IPS-18a (cell line): Measurements from ENCODE around the gene BRAF.
"Not testable (repeated sequence)": the region's sequence is repeated elsewhere in the genome, so short reads cannot be mapped to it uniquely, and the experiment has no call there.

ENCODE experiments used
- H3K27ac ChIP-seq: one replicate; pipeline ENCODE4 v1.5.1; 2013; ENCODE audit warnings: low read length
- H3K27me3 ChIP-seq: one replicate; pipeline ENCODE4 v1.6.1; 2013; ENCODE audit warnings: mild to moderate bottlenecking, low read length; ENCODE audit not compliant: control insufficient read depth, insufficient read depth
- H3K36me3 ChIP-seq: one replicate; pipeline ENCODE4 v1.6.1; 2013; ENCODE audit warnings: low read depth, low read length; ENCODE audit not compliant: control insufficient read depth
- H3K4me1 ChIP-seq: one replicate; pipeline ENCODE4 v1.6.1; 2013; ENCODE audit warnings: low read depth, low read length; ENCODE audit not compliant: control insufficient read depth
- H3K4me3 ChIP-seq: one replicate; pipeline ENCODE4 v1.5.1; 2013; ENCODE audit warnings: low read length
- H3K9ac ChIP-seq: one replicate; pipeline ENCODE4 v1.6.1; 2013; ENCODE audit warnings: mild to moderate bottlenecking, low read length, moderate library complexity
- H3K9me3 ChIP-seq: one replicate; pipeline ENCODE4 v1.6.1; 2013; ENCODE audit warnings: low read depth, low read length; ENCODE audit not compliant: control insufficient read depth

BRAF gene

GRCh38 chr7:140896996-140897395 is 27.7 kb downstream of the BRAF start:
- H3K4me3 ChIP-seq = no peak overlapping the region
- H3K27ac ChIP-seq = no peak overlapping the region
- H3K27me3 ChIP-seq = no peaks in the 10 kb centered on the region
- no peaks in the 10 kb centered on the region for H3K9me3 ChIP-seq
- H3K9ac ChIP-seq = no peak overlapping the region
- peaks cover 10% of the 10 kb centered on the region for H3K4me1 ChIP-seq
- H3K36me3 ChIP-seq = no peaks in the 10 kb centered on the region

- Histone ChIP-seq H3K27ac (no peak overlapping the region), H3K9ac (no peak overlapping the region), H3K4me3 (no peak overlapping the region), H3K36me3 (no peaks in the 10 kb centered on the region), H3K9me3 (no peaks in the 10 kb centered on the region), H3K4me1 (no peaks in the 10 kb centered on the region), H3K27me3 (no peaks in the 10 kb centered on the region)
Measured at GRCh38 chr7:140889645-140890044, 35.1 kb downstream of the BRAF start.

- no peaks in the 10 kb centered on the region for H3K36me3 ChIP-seq
- no peak overlapping the region for H3K4me3 ChIP-seq
- no peak overlapping the region for H3K27ac ChIP-seq
- H3K9ac ChIP-seq = no peak overlapping the region
- no peaks in the 10 kb centered on the region for H3K4me1 ChIP-seq
- H3K27me3 ChIP-seq = no peaks in the 10 kb centered on the region
- H3K9me3 ChIP-seq = no peaks in the 10 kb centered on the region
Measured at GRCh38 chr7:140889150-140889549, 35.6 kb downstream of the BRAF start.

GRCh38 chr7:140888087-140888486 is 36.6 kb downstream of the BRAF start:
- H3K4me3 ChIP-seq = no peak overlapping the region
- H3K4me1 ChIP-seq = no peaks in the 10 kb centered on the region
- H3K27ac ChIP-seq = no peak overlapping the region
- no peaks in the 10 kb centered on the region for H3K27me3 ChIP-seq
- no peaks in the 10 kb centered on the region for H3K9me3 ChIP-seq
- no peak overlapping the region for H3K9ac ChIP-seq
- H3K36me3 ChIP-seq = no peaks in the 10 kb centered on the region

- Histone ChIP-seq H3K27ac (no peak overlapping the region), H3K9ac (no peak overlapping the region), H3K27me3 (no peaks in the 10 kb centered on the region), H3K36me3 (no peaks in the 10 kb centered on the region), H3K9me3 (no peaks in the 10 kb centered on the region), H3K4me1 (no peaks in the 10 kb centered on the region), H3K4me3 (no peak overlapping the region)
Measured at GRCh38 chr7:140885735-140886334, 38.9 kb downstream of the BRAF start.

GRCh38 chr7:140883378-140883777 is 41.4 kb downstream of the BRAF start:
- Histone ChIP-seq H3K27ac (no peak overlapping the region), H3K4me1 (no peaks in the 10 kb centered on the region), H3K9me3 (no peaks in the 10 kb centered on the region), H3K27me3 (no peaks in the 10 kb centered on the region), H3K9ac (no peak overlapping the region), H3K4me3 (no peak overlapping the region), H3K36me3 (no peaks in the 10 kb centered on the region)

- H3K4me1 ChIP-seq, H3K27me3 ChIP-seq, H3K36me3 ChIP-seq, H3K27ac ChIP-seq, H3K4me3 ChIP-seq, H3K9me3 ChIP-seq, H3K9ac ChIP-seq: not testable (repeated sequence)
Measured at GRCh38 chr7:140882834-140883233, 41.9 kb downstream of the BRAF start.

GRCh38 chr7:140881507-140882228 is 43.1 kb downstream of the BRAF start:
- Histone ChIP-seq H3K4me3 (no peak overlapping the region), H3K9ac (no peak overlapping the region), H3K36me3 (no peaks in the 10 kb centered on the region), H3K27me3 (no peaks in the 10 kb centered on the region), H3K4me1 (peaks cover 8% of the 10 kb centered on the region), H3K9me3 (no peaks in the 10 kb centered on the region), H3K27ac (no peak overlapping the region)

GRCh38 chr7:140877249-140877524 is 47.5 kb downstream of the BRAF start:
- no peaks in the 10 kb centered on the region for H3K36me3 ChIP-seq
- no peaks in the 10 kb centered on the region for H3K27me3 ChIP-seq
- H3K9me3 ChIP-seq = no peaks in the 10 kb centered on the region
- no peak overlapping the region for H3K9ac ChIP-seq
- H3K27ac ChIP-seq = no peak overlapping the region
- H3K4me1 ChIP-seq = peaks cover 8% of the 10 kb centered on the region
- H3K4me3 ChIP-seq = no peak overlapping the region

GRCh38 chr7:140876519-140877248 is 48.0 kb downstream of the BRAF start:
- Histone ChIP-seq H3K27ac (no peak overlapping the region), H3K4me1 (peaks cover 8% of the 10 kb centered on the region), H3K27me3 (no peaks in the 10 kb centered on the region), H3K4me3 (no peak overlapping the region), H3K36me3 (no peaks in the 10 kb centered on the region), H3K9ac (no peak overlapping the region), H3K9me3 (no peaks in the 10 kb centered on the region)

- no peak overlapping the region for H3K27ac ChIP-seq
- no peaks in the 10 kb centered on the region for H3K27me3 ChIP-seq
- H3K9ac ChIP-seq = no peak overlapping the region
- no peaks in the 10 kb centered on the region for H3K9me3 ChIP-seq
- H3K4me3 ChIP-seq = no peak overlapping the region
- H3K36me3 ChIP-seq = no peaks in the 10 kb centered on the region
- peaks cover 8% of the 10 kb centered on the region for H3K4me1 ChIP-seq
Measured at GRCh38 chr7:140873434-140873833, 51.3 kb downstream of the BRAF start.

GRCh38 chr7:140870003-140870402 is 54.7 kb downstream of the BRAF start:
- Histone ChIP-seq H3K9ac (no peak overlapping the region), H3K9me3 (no peaks in the 10 kb centered on the region), H3K27me3 (no peaks in the 10 kb centered on the region), H3K4me1 (no peaks in the 10 kb centered on the region), H3K27ac (no peak overlapping the region), H3K4me3 (no peak overlapping the region), H3K36me3 (no peaks in the 10 kb centered on the region)
